Liver (tissue), 3 donors: ENCODE data around the gene ZDBF2.

Experiments used
- CTCF ChIP-seq: fragments of 150-350 bp; IDR thresholded peaks from 2 replicates; pipeline ENCODE4 v1.5.1; 2017; ENCODE audit warnings: improper control_type of control experiment, low read depth, low read length; ENCODE audit not compliant: missing input control
- FOXA1 ChIP-seq: IDR thresholded peaks from 2 replicates; pipeline ENCODE4 v1.6.1; 2016; ENCODE audit warnings: antibody characterized with exemption
- JUND ChIP-seq, 2 donors: IDR thresholded peaks; 2 replicates each; pipeline ENCODE4 v1.6.1; 2016; ENCODE audit warnings: antibody characterized with exemption in 2 of 2
- MAX ChIP-seq: IDR thresholded peaks from 2 replicates; pipeline ENCODE4 v1.6.1; 2016; ENCODE audit warnings: antibody characterized with exemption
- NR2F2 ChIP-seq: IDR thresholded peaks from 2 replicates; pipeline ENCODE4 v1.6.1; 2016; ENCODE audit warnings: antibody characterized with exemption
- RAD21 ChIP-seq, 2 donors: IDR thresholded peaks; 2 replicates each; pipeline ENCODE4 v1.6.1; 2016; ENCODE audit warnings: antibody characterized with exemption in 2 of 2, mild to moderate bottlenecking in 2 of 2
- SP1 ChIP-seq: IDR thresholded peaks from 2 replicates; pipeline ENCODE4 v1.6.1; 2018; ENCODE audit warnings: antibody characterized with exemption, mild to moderate bottlenecking
- TAF1 ChIP-seq: conservative IDR thresholded peaks from 2 replicates; pipeline ENCODE4 v1.6.1; 2016; ENCODE audit warnings: antibody characterized with exemption, mild to moderate bottlenecking
- YY1 ChIP-seq: IDR thresholded peaks from 2 replicates; pipeline ENCODE4 v1.6.1; 2016; ENCODE audit warnings: antibody characterized with exemption, mild to moderate bottlenecking
- ZBTB33 ChIP-seq: IDR thresholded peaks from 2 replicates; pipeline ENCODE4 v1.6.1; 2016; ENCODE audit warnings: antibody characterized with exemption
- TF ChIP-seq, protein P1 (sequence below): IDR thresholded peaks from 2 replicates; pipeline ENCODE4 v1.6.1; 2016; ENCODE audit warnings: antibody characterized with exemption, mild to moderate bottlenecking
- donor health status: healthy.
- donor health status: healthy.

- TF ChIP-seq CTCF (no peak), JUND (IDR thresholded peaks at IDR 0.05) (no peak), RAD21 (IDR thresholded peaks at IDR 0.05) (no peak), ZBTB33 (no peak), MAX (no peak), YY1 (no peak), TAF1 (no peak), FOXA1 (no peak), NR2F2 (no peak), SP1 (no peak)
- TF ChIP-seq, protein P1, sequence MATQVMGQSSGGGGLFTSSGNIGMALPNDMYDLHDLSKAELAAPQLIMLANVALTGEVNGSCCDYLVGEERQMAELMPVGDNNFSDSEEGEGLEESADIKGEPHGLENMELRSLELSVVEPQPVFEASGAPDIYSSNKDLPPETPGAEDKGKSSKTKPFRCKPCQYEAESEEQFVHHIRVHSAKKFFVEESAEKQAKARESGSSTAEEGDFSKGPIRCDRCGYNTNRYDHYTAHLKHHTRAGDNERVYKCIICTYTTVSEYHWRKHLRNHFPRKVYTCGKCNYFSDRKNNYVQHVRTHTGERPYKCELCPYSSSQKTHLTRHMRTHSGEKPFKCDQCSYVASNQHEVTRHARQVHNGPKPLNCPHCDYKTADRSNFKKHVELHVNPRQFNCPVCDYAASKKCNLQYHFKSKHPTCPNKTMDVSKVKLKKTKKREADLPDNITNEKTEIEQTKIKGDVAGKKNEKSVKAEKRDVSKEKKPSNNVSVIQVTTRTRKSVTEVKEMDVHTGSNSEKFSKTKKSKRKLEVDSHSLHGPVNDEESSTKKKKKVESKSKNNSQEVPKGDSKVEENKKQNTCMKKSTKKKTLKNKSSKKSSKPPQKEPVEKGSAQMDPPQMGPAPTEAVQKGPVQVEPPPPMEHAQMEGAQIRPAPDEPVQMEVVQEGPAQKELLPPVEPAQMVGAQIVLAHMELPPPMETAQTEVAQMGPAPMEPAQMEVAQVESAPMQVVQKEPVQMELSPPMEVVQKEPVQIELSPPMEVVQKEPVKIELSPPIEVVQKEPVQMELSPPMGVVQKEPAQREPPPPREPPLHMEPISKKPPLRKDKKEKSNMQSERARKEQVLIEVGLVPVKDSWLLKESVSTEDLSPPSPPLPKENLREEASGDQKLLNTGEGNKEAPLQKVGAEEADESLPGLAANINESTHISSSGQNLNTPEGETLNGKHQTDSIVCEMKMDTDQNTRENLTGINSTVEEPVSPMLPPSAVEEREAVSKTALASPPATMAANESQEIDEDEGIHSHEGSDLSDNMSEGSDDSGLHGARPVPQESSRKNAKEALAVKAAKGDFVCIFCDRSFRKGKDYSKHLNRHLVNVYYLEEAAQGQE = no peak
These were observed 44.3 kb upstream of the ZDBF2 start for GRCh38 chr2:206230060-206230762.
